SK-N-SH treated with all-trans-retinoic acid at 6 μM for 48 hours (cell line): ENCODE measurements around the gene SLC22A12.
A peak's percentile ranks its signal among the peaks of the same experiment; 100 is the strongest.

Experiments
- ATAC-seq: fragments of 200-7000 bp; cut with Tn5 transposase; 3 replicates; pipeline ENCODE4 v1.9.1; 2020; ENCODE audit warnings: mild to moderate bottlenecking, moderate library complexity
- ARNTL ChIP-seq: fragments of 450-650 bp; formaldehyde crosslinking; IDR thresholded peaks from 2 replicates; pipeline ENCODE4 v1.5.0; 2020; ENCODE audit warnings: low read depth, mild to moderate bottlenecking, moderate library complexity, borderline replicate concordance
- BACH2 ChIP-seq: fragments of 250-450 bp; sonication (Bioruptor Pico); IDR thresholded peaks from 2 replicates; pipeline ENCODE4 v1.9.0; 2021; ENCODE audit warnings: mild to moderate bottlenecking, borderline replicate concordance
- CSDC2 ChIP-seq: fragments of 250-450 bp; sonication (Bioruptor Pico); IDR thresholded peaks from 2 replicates; pipeline ENCODE4 v1.5.0; 2020; ENCODE audit warnings: mild to moderate bottlenecking, moderate library complexity
- ESRRG ChIP-seq: fragments of 250-450 bp; sonication (Bioruptor Pico); IDR thresholded peaks from 2 replicates; pipeline ENCODE4 v1.6.1; 2021; ENCODE audit warnings: mild to moderate bottlenecking
- GLIS3 ChIP-seq: fragments of 250-450 bp; sonication (Bioruptor Pico); IDR thresholded peaks from 2 replicates; pipeline ENCODE4 v1.5.0; 2020; ENCODE audit warnings: mild to moderate bottlenecking, moderate library complexity
- OSR1 ChIP-seq: fragments of 250-450 bp; sonication (Bioruptor Pico); IDR thresholded peaks from 2 replicates; pipeline ENCODE4 v1.8.0; 2022; ENCODE audit warnings: moderate library complexity, mild to moderate bottlenecking, inconsistent platforms
- PPARA ChIP-seq: fragments of 250-450 bp; sonication (Bioruptor Pico); IDR thresholded peaks from 2 replicates; pipeline ENCODE4 v1.5.0; 2020; ENCODE audit warnings: mild to moderate bottlenecking, borderline replicate concordance
- RARB ChIP-seq: fragments of 250-450 bp; sonication (Bioruptor Pico); IDR thresholded peaks from 2 replicates; pipeline ENCODE4 v1.8.0; 2021; ENCODE audit warnings: mild to moderate bottlenecking, moderate library complexity
- SNAI2 ChIP-seq: fragments of 250-450 bp; sonication (Bioruptor Pico); IDR thresholded peaks from 2 replicates; pipeline ENCODE4 v1.5.0; 2020; ENCODE audit warnings: mild to moderate bottlenecking, moderate library complexity
- TCF4 ChIP-seq: fragments of 250-450 bp; sonication (Bioruptor Pico); IDR thresholded peaks from 2 replicates; pipeline ENCODE4 v1.8.0; 2021; ENCODE audit warnings: mild to moderate bottlenecking, moderate library complexity, borderline replicate concordance
- TOX ChIP-seq: fragments of 250-450 bp; sonication (Bioruptor Pico); IDR thresholded peaks from 2 replicates; pipeline ENCODE4 v1.8.0; 2021; ENCODE audit warnings: mild to moderate bottlenecking, moderate library complexity, borderline replicate concordance
- ZFP30 ChIP-seq: fragments of 450-650 bp; formaldehyde crosslinking; IDR thresholded peaks from 2 replicates; pipeline ENCODE4 v1.5.0; 2022; ENCODE audit warnings: mild to moderate bottlenecking, moderate library complexity
- ZNF565 ChIP-seq: fragments of 450-650 bp; formaldehyde crosslinking; conservative IDR thresholded peaks from 2 replicates; pipeline ENCODE4 v1.5.0; 2020; ENCODE audit warnings: low read depth, mild to moderate bottlenecking, moderate library complexity
- ZNF70 ChIP-seq: fragments of 450-650 bp; formaldehyde crosslinking; IDR thresholded peaks from 2 replicates; pipeline ENCODE4 v1.5.0; 2020; ENCODE audit warnings: mild to moderate bottlenecking, moderate library complexity
- ZNF8 ChIP-seq: fragments of 450-650 bp; formaldehyde crosslinking; IDR thresholded peaks from 2 replicates; pipeline ENCODE4 v1.5.0; 2020; ENCODE audit warnings: mild to moderate bottlenecking, moderate library complexity
- TF ChIP-seq, protein P1 (sequence below): fragments of 250-450 bp; sonication (Bioruptor Pico); IDR thresholded peaks from 2 replicates; pipeline ENCODE4 v1.5.0; 2020; ENCODE audit warnings: mild to moderate bottlenecking, moderate library complexity
- TF ChIP-seq, protein P2 (sequence below): fragments of 250-450 bp; sonication (Bioruptor Pico); IDR thresholded peaks from 2 replicates; pipeline ENCODE4 v1.8.0; 2020; ENCODE audit warnings: mild to moderate bottlenecking, moderate library complexity, borderline replicate concordance
- TF ChIP-seq, protein P3 (sequence below): fragments of 250-450 bp; sonication (Bioruptor Pico); IDR thresholded peaks from 2 replicates; pipeline ENCODE4 v1.5.1; 2020; ENCODE audit warnings: low read depth, mild to moderate bottlenecking, moderate library complexity
- TF ChIP-seq, protein P4 (sequence below): fragments of 250-450 bp; sonication (Bioruptor Pico); IDR thresholded peaks from 2 replicates; pipeline ENCODE4 v1.8.0; 2021; ENCODE audit warnings: low read depth, mild to moderate bottlenecking, moderate library complexity, borderline replicate concordance
- TF ChIP-seq, protein P5 (sequence below): fragments of 250-450 bp; sonication (Bioruptor Pico); IDR thresholded peaks from 2 replicates; pipeline ENCODE4 v1.5.1; 2021; ENCODE audit warnings: mild to moderate bottlenecking, moderate library complexity

The SLC22A12 gene

DNA sequence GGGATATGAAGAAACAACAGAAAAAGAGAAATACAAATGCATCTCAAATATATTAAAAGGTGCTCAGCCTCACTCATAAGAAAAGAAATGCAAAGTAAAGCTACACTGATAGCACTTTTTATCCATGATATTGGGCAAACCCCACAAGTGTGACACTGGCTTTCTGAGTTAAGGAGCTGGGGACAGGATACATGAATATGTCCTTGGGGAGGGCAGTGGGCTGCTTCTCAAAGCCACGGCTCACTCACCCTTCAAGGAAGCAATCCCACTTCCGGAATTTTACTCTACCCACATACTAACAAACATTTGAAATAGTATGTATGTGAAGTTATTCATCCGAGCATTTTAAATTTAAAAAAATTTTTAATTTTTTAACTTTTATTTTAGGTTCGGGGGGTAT is 41.1 kb upstream of the SLC22A12 start:
- TF ChIP-seq TCF4 (CRISPR knock-in tag) (no peak), OSR1 (CRISPR knock-in tag) (no peak)
- ATAC-seq, result no peak

DNA sequence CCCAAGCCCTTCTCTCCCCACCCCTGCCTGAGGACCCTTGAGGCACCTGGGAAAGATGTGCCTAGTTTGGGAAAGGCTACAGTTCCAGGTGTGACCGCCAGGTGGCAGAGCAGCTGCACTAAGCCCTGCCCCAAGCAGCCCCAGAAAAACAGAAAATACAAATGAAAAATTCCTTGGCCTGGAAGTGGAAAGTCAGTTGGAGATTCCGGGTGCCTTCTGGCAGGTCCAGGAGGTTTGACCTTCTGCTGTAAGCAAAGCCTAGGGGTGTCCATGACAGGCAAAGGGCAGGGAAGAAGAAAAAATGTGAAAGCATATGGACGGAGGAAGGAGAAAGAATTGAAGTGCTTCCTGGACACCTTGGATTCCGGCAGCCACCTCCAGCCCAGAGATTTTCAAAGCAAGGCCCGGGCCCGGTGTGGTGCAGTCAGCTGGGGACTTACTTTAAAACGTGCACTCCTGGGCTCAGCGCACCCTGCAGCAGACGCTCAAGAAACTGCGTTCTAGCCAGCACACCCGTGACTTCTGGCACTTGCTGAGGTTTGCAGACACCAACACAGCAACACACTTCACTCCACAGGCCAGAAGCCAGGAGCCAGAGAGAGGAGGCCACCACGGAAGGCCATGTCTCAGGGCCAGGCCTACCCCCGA is 37.3 kb upstream of the SLC22A12 start:
- peak; percentile 79 for ATAC-seq
- no peak for TF ChIP-seq ZFP30 (CRISPR knock-in tag)

DNA sequence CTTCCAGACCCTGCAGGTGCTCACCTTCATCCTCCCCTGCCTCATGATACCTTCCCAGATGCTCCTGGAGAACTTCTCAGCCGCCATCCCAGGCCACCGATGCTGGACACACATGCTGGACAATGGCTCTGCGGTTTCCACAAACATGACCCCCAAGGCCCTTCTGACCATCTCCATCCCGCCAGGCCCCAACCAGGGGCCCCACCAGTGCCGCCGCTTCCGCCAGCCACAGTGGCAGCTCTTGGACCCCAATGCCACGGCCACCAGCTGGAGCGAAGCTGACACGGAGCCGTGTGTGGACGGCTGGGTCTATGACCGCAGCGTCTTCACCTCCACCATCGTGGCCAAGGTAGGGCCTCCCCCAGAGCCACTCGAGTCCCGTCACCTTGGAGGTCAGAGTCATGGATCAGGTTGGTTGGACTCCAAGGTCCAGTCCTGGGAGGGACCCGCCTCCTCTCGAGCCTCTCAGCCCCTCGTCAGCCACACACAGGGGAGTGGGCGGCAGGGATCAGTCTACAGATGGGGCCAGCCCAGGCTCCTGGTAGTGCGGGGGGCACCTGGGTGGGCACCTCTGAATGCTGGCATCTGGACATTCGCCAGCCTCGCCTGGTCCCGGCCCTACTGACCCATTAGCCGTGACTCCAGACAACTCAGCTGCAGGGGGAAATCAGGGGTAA is 34.8 kb upstream of the SLC22A12 start:
- no peak for TF ChIP-seq ZFP30 (CRISPR knock-in tag)
- TF ChIP-seq TOX, result no peak
- TF ChIP-seq, protein P1, sequence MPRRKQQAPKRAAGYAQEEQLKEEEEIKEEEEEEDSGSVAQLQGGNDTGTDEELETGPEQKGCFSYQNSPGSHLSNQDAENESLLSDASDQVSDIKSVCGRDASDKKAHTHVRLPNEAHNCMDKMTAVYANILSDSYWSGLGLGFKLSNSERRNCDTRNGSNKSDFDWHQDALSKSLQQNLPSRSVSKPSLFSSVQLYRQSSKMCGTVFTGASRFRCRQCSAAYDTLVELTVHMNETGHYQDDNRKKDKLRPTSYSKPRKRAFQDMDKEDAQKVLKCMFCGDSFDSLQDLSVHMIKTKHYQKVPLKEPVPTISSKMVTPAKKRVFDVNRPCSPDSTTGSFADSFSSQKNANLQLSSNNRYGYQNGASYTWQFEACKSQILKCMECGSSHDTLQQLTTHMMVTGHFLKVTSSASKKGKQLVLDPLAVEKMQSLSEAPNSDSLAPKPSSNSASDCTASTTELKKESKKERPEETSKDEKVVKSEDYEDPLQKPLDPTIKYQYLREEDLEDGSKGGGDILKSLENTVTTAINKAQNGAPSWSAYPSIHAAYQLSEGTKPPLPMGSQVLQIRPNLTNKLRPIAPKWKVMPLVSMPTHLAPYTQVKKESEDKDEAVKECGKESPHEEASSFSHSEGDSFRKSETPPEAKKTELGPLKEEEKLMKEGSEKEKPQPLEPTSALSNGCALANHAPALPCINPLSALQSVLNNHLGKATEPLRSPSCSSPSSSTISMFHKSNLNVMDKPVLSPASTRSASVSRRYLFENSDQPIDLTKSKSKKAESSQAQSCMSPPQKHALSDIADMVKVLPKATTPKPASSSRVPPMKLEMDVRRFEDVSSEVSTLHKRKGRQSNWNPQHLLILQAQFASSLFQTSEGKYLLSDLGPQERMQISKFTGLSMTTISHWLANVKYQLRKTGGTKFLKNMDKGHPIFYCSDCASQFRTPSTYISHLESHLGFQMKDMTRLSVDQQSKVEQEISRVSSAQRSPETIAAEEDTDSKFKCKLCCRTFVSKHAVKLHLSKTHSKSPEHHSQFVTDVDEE, result no peak
- no peak for TF ChIP-seq ZNF8 (CRISPR knock-in tag)
- TF ChIP-seq ESRRG (CRISPR knock-in tag), result no peak
- TF ChIP-seq BACH2 (CRISPR knock-in tag), result no peak
- no peak for TF ChIP-seq CSDC2 (CRISPR knock-in tag)
- TF ChIP-seq TCF4 (CRISPR knock-in tag), result no peak
- TF ChIP-seq, protein P2, sequence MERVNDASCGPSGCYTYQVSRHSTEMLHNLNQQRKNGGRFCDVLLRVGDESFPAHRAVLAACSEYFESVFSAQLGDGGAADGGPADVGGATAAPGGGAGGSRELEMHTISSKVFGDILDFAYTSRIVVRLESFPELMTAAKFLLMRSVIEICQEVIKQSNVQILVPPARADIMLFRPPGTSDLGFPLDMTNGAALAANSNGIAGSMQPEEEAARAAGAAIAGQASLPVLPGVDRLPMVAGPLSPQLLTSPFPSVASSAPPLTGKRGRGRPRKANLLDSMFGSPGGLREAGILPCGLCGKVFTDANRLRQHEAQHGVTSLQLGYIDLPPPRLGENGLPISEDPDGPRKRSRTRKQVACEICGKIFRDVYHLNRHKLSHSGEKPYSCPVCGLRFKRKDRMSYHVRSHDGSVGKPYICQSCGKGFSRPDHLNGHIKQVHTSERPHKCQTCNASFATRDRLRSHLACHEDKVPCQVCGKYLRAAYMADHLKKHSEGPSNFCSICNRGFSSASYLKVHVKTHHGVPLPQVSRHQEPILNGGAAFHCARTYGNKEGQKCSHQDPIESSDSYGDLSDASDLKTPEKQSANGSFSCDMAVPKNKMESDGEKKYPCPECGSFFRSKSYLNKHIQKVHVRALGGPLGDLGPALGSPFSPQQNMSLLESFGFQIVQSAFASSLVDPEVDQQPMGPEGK, result no peak
- TF ChIP-seq, protein P3, sequence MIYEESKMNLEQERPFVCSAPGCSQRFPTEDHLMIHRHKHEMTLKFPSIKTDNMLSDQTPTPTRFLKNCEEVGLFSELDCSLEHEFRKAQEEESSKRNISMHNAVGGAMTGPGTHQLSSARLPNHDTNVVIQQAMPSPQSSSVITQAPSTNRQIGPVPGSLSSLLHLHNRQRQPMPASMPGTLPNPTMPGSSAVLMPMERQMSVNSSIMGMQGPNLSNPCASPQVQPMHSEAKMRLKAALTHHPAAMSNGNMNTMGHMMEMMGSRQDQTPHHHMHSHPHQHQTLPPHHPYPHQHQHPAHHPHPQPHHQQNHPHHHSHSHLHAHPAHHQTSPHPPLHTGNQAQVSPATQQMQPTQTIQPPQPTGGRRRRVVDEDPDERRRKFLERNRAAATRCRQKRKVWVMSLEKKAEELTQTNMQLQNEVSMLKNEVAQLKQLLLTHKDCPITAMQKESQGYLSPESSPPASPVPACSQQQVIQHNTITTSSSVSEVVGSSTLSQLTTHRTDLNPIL (CRISPR knock-in tag), result no peak
- TF ChIP-seq, protein P4, sequence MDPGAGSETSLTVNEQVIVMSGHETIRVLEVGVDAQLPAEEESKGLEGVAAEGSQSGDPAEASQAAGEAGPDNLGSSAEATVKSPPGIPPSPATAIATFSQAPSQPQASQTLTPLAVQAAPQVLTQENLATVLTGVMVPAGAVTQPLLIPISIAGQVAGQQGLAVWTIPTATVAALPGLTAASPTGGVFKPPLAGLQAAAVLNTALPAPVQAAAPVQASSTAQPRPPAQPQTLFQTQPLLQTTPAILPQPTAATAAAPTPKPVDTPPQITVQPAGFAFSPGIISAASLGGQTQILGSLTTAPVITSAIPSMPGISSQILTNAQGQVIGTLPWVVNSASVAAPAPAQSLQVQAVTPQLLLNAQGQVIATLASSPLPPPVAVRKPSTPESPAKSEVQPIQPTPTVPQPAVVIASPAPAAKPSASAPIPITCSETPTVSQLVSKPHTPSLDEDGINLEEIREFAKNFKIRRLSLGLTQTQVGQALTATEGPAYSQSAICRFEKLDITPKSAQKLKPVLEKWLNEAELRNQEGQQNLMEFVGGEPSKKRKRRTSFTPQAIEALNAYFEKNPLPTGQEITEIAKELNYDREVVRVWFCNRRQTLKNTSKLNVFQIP, result no peak
- no peak for TF ChIP-seq GLIS3 (CRISPR knock-in tag)
- TF ChIP-seq RARB (CRISPR knock-in tag), result no peak
- no peak for TF ChIP-seq ZNF565 (CRISPR knock-in tag)
- TF ChIP-seq, protein P5, sequence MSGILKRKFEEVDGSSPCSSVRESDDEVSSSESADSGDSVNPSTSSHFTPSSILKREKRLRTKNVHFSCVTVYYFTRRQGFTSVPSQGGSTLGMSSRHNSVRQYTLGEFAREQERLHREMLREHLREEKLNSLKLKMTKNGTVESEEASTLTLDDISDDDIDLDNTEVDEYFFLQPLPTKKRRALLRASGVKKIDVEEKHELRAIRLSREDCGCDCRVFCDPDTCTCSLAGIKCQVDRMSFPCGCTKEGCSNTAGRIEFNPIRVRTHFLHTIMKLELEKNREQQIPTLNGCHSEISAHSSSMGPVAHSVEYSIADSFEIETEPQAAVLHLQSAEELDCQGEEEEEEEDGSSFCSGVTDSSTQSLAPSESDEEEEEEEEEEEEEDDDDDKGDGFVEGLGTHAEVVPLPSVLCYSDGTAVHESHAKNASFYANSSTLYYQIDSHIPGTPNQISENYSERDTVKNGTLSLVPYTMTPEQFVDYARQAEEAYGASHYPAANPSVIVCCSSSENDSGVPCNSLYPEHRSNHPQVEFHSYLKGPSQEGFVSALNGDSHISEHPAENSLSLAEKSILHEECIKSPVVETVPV (CRISPR knock-in tag), result no peak
- TF ChIP-seq PPARA (CRISPR knock-in tag), result no peak
- no peak for TF ChIP-seq ZNF70 (CRISPR knock-in tag)
- TF ChIP-seq SNAI2, result no peak
- no peak for TF ChIP-seq ARNTL (CRISPR knock-in tag)
- no peak for TF ChIP-seq OSR1 (CRISPR knock-in tag)
- no peak for ATAC-seq
